HG02642 (cell line): ENCODE data around the gene TMEM150B.

Experiments used
- ATAC-seq: cut with Tn5 transposase; IDR thresholded peaks from one replicate; pipeline ENCODE4 v1.9.1; 2021; ENCODE audit warnings: mild to moderate bottlenecking; ENCODE audit not compliant: unreplicated experiment, poor library complexity

TMEM150B gene, protein sequence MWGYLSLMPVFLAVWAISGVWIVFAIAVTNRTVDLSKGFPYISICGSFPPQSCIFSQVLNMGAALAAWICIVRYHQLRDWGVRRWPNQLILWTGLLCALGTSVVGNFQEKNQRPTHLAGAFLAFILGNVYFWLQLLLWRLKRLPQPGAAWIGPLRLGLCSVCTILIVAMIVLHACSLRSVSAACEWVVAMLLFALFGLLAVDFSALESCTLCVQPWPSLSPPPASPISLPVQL

GRCh38 chr19:55325172-55325571, at the start of gene TMEM150B:
TMEM150B (minus strand) TSS chr19:55325341; CDS start chr19:55321036, 4,305 bp downstream.
- no peak for ATAC-seq

DNA sequence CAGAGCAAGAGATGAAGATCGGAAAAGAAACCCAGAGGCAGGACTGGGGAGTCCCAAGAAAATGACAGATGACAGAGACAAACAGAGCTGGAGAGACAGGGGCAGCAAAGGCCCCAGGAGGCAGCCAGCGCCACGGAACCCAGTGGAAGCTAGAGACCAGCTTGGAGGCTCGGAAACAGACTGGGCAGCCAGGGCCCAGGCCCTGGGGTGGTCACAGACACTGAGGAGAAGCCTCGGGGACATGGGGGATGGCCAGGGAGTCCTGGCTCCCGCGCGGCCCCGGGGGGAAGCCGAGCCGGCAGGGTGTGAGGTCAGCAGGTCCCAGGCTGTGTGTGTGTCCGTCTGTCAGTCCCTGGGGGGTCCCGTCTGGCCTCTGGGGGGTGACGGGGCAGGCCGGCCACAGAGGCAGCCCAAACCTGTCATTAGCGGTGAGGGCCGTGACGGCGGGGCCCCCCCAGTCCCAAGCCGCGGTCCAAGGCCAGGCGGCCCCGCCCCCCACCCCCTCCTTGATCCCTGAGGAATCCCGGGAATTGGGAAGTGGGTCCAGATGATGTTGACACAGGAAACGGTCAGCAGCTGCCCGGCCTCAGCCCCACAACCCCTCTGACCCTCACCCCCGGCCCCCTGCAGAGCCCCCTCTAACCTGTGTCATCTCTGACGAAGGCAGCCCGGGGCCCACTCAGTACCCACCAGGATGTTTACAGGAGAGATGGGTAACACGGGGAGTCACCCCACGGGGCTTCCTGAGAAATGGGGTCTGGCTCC, 49.0 kb upstream of the TMEM150B start:
- no peak for ATAC-seq

GRCh38 chr19:55373306-55373992, 48.3 kb upstream of the TMEM150B start:
- ATAC-seq = no peak

DNA sequence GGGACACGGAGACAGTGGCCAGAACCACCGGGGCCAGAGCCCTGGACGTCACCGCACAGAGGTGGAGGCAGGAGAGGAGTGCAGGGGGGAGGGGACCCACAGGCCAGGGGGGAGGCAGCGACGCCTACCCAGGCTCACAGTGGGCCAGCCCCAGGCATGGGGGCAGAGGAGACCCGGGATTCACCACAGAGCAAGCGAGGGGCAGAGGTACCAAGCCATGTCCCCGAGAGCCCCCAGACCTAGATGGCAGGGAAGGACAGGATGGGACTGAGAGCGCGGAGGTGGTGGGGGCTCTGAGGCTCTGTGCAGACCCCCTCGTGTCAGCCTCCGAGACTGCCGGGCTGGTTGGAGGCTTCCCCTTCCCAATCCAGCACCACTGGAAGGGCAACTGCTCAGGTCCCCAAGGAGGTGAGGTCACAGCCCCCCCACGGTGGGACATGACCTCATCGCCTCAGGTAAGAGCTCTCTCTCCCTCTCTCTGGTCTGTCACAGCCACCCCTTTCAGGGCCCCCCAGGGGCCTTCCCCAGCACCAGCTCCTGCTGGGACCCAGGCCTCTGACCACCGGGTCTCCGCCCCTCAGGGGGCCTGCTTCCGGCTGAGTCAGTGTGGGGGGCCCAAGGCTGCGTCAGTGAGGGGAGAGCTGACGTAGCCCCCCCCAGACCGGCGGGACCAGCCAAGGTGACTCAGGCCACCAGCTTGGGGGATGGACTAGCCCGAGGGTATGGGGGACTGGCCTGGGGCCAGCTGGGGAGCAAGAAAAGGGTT, 47.4 kb upstream of the TMEM150B start:
- no peak for ATAC-seq

DNA sequence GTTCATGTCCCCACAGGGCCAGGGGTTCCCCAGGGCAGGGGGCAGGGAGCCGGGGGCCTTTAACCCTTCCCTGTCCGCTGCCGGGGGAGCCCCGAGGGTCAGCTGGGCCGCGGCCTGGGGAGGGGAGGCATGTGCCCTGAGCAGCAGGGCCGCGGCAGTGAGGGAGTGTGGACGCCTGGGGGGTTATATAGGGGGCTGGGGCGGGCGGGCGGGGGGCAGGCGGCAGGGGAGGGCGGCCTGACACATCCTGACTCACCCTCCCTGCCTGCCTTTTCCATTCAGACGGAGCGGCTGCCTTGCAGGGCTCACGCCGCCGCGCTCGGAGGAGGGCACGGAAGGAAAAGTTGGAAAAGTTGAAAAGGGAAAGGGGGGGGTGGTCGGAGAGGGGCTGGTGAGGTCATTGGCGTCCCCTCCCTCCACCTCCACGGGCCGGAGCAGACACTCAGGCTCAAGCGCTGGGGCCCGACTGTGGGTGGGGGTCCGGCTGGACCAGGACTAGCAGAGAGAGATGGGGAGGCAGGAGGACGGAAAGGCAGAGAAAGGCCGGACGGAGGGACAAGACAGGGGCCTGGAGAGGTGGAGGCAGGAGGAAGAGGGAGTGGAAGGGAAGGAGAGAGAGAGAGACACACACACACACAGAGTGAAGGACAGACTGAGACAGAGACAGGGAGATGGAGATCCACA, 45.3 kb upstream of the TMEM150B start, which contains the start of gene IL11:
IL11 (minus strand) TSS at position 159 of the 684 bp plus-strand sequence; CDS start at position 6, 153 bp downstream.
- no peak for ATAC-seq

- ATAC-seq = no peak
Measured at GRCh38 chr19:55369653-55370304, 44.6 kb upstream of the TMEM150B start.

GRCh38 chr19:55368701-55369563, 43.8 kb upstream of the TMEM150B start:
- ATAC-seq = no peak

DNA sequence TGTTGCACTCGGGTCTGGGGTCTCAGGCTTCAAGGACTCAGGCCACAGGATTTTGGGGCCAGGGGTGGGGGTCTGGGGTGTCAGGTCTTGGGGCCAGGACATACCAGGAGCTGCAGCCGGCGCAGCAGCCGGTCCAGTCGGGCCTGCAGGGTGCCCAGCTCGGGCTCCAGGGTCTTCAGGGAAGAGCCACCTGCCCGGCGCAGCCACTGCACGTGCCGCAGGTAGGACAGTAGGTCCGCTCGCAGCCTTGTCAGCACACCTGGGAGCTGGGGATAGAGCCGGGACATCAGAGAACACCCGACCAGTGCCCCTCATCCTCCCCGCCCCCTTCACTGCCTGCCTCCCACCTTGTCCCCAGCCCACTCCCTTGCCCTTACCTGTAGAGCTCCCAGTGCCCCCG, 43.0 kb upstream of the TMEM150B start:
- no peak for ATAC-seq

GRCh38 chr19:55366790-55367189, 41.6 kb upstream of the TMEM150B start:
- no peak for ATAC-seq

DNA sequence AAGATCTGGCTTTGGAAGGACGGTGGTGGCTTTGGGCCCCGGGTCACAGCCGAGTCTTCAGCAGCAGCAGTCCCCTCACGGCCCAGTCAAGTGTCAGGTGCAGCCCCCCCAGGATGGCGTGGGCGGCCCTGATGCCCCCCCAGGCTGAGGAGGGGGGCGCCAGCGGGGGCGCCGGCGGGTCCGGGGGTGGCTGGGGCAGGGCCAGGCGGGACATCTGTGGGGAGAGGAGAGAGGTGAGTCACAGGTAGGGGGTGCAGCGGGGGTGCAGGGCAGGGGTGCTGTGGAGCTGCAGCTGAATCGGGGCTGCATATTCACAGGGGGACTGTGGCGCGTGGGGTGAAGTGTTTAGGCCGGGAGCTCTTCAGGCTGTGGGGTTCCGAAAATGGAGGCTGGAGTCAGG, 40.8 kb upstream of the TMEM150B start:
- ATAC-seq = no peak

DNA sequence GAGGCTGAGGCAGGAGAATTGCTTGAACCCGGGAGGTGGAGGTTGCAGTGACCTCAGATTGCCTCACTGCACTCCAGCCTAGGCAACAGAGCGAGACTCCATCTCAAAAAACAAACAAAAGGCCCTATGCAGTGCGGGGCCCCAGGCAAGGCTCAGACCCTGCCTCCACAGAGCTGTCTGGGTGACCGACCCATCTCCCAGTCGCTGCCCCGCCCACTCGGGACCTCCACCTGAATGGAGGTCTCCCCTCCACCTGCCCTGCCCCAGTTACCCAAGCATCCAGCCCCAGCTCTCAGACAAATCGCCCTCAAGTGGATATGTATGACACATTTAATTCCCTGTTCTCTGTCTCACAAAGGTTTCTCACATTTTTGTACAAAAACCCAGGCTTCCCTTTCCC, 40.1 kb upstream of the TMEM150B start:
- no peak for ATAC-seq

DNA sequence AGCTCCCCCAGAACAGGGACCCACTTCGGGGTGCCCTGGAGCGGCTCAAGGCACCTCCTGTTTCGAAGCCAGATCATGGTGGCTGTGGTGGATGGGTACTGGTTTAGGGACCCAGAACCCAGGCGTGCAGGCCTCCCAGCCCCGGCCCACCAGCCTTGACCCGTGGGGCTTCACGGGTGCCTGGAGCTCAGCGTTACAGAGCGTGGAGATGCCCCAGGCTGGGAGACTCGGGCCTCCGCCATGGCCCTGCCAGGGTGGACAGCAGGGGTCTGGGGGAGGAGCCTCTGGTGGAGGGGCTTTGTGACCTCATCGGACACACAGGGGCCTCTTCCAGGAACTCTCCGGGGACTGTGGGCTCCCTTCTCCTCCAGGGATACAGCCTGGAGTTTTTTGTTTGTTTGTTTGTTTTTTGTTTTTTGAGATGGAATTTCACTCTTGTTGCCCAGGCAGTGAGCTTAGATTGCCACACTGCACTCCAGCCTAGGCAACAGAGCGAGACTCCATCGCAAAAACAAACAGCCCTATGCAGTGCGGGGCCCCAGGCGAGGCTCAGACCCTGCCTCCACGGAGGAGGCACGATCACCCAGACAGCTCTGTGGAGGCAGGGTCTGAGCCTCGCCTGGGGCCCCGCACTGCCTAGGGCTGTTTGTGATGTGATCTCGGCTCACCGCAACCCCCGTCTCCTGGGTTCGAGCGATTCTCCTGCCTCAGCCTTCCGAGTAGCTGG, 38.0 kb upstream of the TMEM150B start, which contains the start of gene GARIN5B:
GARIN5B (minus strand) TSS at position 271 of the 727 bp plus-strand sequence; CDS start at position 77, 194 bp downstream.
- no peak for ATAC-seq

DNA sequence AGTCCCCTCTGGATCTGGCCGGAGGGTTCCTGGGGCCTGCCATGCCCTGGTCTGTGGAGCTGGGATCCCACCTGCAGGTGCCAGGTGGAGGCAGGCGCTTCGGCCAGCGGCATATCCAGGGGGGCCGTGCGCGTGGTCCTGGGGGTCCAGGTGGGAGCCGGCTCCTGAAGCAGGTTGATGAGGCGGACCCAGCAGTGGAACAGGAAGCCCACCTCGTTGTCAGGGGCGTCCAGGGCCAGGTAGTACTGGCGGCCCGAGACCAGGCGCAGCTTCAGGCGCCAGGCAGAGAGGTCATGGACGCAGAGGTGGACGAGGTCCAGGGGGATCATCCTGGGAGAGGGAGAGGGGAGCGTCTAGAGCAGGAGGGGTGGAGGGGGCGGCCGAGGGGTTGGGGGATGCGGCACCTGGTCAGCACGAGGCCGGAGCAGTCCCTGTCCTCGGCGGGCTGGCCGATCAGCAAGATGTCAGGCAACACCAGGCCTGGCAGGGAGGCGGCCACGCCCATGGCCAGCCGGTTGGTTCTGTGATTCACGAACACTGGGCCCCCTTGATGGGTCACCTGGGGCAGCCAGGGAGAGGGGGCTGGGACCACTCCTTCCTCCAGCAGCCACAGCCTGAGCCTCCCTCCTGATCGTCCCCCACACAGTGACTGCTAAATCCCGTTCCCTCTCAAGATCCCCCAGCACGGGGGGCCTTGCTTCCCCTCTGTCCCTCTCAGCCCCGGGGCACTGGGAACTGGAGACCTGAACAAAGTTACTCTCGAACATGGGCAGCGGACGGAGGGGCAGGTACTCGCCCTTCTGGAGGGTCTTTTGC, 37.2 kb upstream of the TMEM150B start:
- ATAC-seq = no peak

DNA sequence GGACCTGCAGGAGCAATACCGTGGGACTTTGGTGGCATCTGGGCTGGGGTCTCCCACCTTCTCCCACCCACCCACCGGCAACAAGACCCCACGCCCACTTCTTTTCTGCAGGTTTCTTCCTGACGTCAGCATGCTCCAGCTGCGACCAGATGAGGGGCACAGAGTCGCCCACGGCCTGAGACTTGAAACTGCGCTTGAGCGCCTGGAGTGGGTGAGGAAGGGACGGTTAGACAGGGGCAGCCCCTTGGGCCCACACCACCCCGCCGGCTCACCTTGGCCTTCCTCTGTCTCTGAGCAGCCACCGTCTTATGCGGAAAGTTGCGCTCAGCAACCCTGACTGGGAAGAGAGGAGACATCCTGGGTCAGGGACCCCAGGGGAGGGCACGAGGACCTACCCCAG, 35.8 kb upstream of the TMEM150B start:
- no peak for ATAC-seq

DNA sequence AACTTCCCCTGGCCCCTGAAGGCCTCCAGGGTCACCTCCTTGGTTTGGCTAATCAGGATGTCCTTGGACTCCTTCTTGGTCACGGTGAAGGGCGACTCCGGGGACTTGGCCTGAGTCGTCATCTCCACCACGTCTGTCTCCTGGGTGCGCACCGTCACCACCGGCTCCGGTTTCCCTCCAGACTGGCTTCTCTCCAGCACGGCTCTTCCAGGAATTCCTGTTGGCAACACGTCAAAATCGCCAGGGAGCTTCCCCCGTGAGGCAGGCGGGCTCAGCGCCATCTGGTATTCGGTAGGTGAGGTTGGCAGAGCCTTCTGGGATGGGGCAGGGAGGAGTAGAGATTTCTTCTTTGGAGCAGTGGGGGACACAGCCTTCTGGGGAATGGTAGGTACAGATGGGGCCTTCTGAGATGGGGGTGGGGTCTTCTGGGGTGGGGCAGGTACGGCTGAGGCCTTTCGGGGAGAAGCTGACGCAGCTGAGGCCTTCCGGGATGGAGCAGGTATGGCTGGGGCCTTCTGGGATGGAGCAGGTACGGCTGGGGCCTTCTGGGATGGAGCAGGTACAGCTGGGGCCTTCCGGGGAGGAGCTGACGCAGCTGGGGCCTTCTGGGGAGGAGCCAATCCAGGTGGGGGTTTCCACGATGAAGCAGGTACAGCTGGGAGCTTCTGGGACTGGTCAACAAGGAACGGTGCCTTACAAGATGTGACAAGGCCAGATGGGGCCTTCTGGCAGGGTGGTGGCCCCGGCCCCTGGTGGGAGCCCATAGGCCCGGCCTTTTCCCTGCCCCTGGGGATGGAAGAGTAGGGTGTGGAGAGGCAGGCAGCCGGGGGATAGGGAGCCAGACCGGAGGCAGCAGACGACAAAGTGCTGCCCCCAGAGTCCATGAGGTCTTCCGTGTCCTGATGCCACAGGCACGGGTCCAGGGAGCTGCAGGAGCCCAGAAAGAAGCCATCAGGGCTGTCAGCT, 34.1 kb upstream of the TMEM150B start:
- ATAC-seq = no peak

DNA sequence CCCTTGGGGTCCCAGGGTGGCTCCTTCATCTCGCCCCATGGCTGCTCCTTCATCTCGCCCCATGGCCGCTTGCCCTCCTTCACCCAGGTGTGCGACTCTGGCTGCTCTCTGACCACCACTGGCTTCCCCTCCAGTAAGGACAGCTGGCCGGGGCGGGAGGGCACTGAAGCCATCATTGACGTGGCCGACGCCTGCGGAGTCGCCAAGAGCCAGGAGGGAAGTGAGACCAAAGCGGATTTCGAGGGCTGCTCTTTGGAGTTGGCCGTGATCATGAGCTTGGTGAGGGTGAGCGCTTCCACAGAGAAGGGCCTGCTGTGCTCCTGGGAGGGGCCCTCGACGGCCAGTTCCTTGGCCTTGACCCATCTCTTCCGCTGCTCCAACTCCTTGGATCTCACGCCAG, 33.4 kb upstream of the TMEM150B start:
- ATAC-seq = no peak
